H1 (cell line): ENCODE data around the gene PLAU.

ENCODE experiments used
- JUND ChIP-seq: IDR thresholded peaks from 2 replicates; pipeline ENCODE4 v1.6.1; 2011; ENCODE audit warnings: mild to moderate bottlenecking, improper control_type of control experiment, low read length
- POLR2A ChIP-seq, 2 experiments: IDR thresholded peaks; 1 replicate in 1 of 2; 2 replicates in 1 of 2; pipeline ENCODE4 v1.6.1; 2011; ENCODE audit warnings: low read depth in 2 of 2, low read length in 2 of 2, mild to moderate bottlenecking in 2 of 2; ENCODE audit errors: control extremely low read depth in 1 of 2
- POLR2AphosphoS5 ChIP-seq: IDR thresholded peaks from 2 replicates; pipeline ENCODE4 v1.6.1; 2011; ENCODE audit warnings: low read depth, low read length
- RAD21 ChIP-seq, 2 experiments: IDR thresholded peaks in 1 of 2; conservative IDR thresholded peaks in 1 of 2; 2 replicates each; pipeline ENCODE4 v1.6.1; 2011; ENCODE audit warnings: low read depth in 2 of 2, low read length in 2 of 2, improper control_type of control experiment in 1 of 2, inconsistent platforms in 1 of 2, mild to moderate bottlenecking in 1 of 2, moderate library complexity in 1 of 2

DNA sequence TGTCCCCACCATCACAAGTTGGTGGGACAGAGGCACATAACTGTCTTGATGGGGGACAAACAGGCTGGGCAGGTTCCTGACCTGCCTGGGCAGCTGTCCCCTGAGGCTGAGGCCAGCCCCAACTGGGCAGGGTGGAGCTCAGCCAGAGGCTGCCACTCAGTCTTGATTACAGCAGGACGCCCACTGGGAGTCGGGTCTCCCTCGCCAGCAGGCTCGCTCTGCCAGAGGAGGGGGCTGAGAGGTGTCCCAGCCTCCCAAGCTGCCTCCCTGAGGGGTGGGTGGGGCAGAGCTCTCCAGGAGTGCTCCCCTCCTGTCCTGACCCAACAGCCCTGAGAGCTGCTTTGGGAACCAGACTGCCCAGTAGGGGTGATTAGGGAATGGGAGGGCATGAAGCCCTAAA, 34.8 kb upstream of the PLAU start:
- TF ChIP-seq POLR2A (IDR thresholded peaks at IDR 0.05; ENCODE audit: control extremely low read depth in 1 of 2, low read depth in 2 of 2, low read length in 2 of 2) = no peak
- no peak for TF ChIP-seq POLR2AphosphoS5
- no peak for TF ChIP-seq JUND
- no peak for TF ChIP-seq RAD21 (IDR thresholded peaks at IDR 0.05 in 1 of 2, conservative IDR thresholded peaks at IDR 0.05 in 1 of 2; ENCODE audit: low read depth in 2 of 2, low read length in 2 of 2)
